Osteoblast (primary cell): Measurements from ENCODE around the gene CASQ2. TPM values are rescaled to one million over a fixed set of nuclear protein-coding genes. Genes with fewer than 3 reads are reported as not detected.

Source experiments
- DNase-seq: peaks from one replicate; pipeline ENCODE4 v3.0.0; 2011; ENCODE audit warnings: low spot score, mixed read lengths; ENCODE audit not compliant: insufficient read length; ENCODE audit errors: missing footprints
- H2AFZ ChIP-seq: 2 replicates; pipeline ENCODE4 v1.6.0; 2011; ENCODE audit warnings: mild to moderate bottlenecking, low read length
- H3K27ac ChIP-seq: 2 replicates; pipeline ENCODE4 v1.5.1; 2011; ENCODE audit warnings: mild to moderate bottlenecking, low read depth, low read length, moderate library complexity
- H3K27me3 ChIP-seq: 2 replicates; pipeline ENCODE4 v1.6.0; 2012; ENCODE audit warnings: mild to moderate bottlenecking, control low read depth, inconsistent platforms, low read length, moderate library complexity; ENCODE audit not compliant: insufficient read depth
- H3K36me3 ChIP-seq: 2 replicates; pipeline ENCODE4 v1.5.1; 2011; ENCODE audit warnings: mild to moderate bottlenecking, low read length, control low read depth, moderate library complexity; ENCODE audit not compliant: insufficient read depth
- H3K4me1 ChIP-seq: 2 replicates; pipeline ENCODE4 v1.5.1; 2011; ENCODE audit warnings: mild to moderate bottlenecking, low read length, control low read depth, moderate library complexity; ENCODE audit not compliant: insufficient read depth
- H3K4me2 ChIP-seq: 2 replicates; pipeline ENCODE4 v1.6.0; 2011; ENCODE audit warnings: mild to moderate bottlenecking, low read length; ENCODE audit not compliant: insufficient read depth
- H3K4me3 ChIP-seq: fragments of 200-600 bp; sonication (generic); 3 replicates; pipeline ENCODE4 v1.5.1; 2012; ENCODE audit warnings: mild to moderate bottlenecking, low read length, inconsistent platforms; ENCODE audit not compliant: insufficient read depth
- H3K79me2 ChIP-seq: 2 replicates; pipeline ENCODE4 v1.6.0; 2012; ENCODE audit warnings: mild to moderate bottlenecking, low read length, control low read depth, inconsistent platforms; ENCODE audit not compliant: insufficient read depth
- H3K9me3 ChIP-seq: 2 replicates; pipeline ENCODE4 v1.5.1; 2011; ENCODE audit warnings: low read depth, low read length, control low read depth
- H4K20me1 ChIP-seq: 2 replicates; pipeline ENCODE4 v1.6.0; 2012; ENCODE audit warnings: mild to moderate bottlenecking, low read length, control low read depth; ENCODE audit not compliant: insufficient read depth
- CTCF ChIP-seq: IDR thresholded peaks from 2 replicates; pipeline ENCODE4 v1.5.1; 2011; ENCODE audit warnings: mild to moderate bottlenecking, low read depth, low read length, moderate library complexity; ENCODE audit errors: extremely low read depth
- total RNA-seq: library from RNA; depleted of rRNA; stranded (reverse); fragments of >200 nt; gene quantifications from 2 replicates; pipeline ENCODE4 v1.2.3, GENCODE V29; 2012

CASQ2 gene
- total RNA-seq, 1 donor, result not detected

- peaks cover 20% of the 10 kb centered on the region for H3K4me1 ChIP-seq
- no peak for DNase-seq
- no peak overlapping the region for H2AFZ ChIP-seq
- H3K4me3 ChIP-seq, result no peak overlapping the region
- peaks cover 54% of the 10 kb centered on the region for H3K36me3 ChIP-seq
- TF ChIP-seq CTCF, result no peak
- H3K27ac ChIP-seq, result no peak overlapping the region
- H4K20me1 ChIP-seq, result peaks cover 3% of the 10 kb centered on the region
- H3K79me2 ChIP-seq, result peaks cover 11% of the 10 kb centered on the region
- H3K4me2 ChIP-seq, result no peak overlapping the region
- H3K27me3 ChIP-seq, result no peaks in the 10 kb centered on the region
- peaks cover 8% of the 10 kb centered on the region for H3K9me3 ChIP-seq
These were observed 103.0 kb downstream of the CASQ2 start for GRCh38 chr1:115665319-115666096.

GRCh38 chr1:115661157-115661556 is 107.4 kb downstream of the CASQ2 start:
- no peak overlapping the region for H3K4me2 ChIP-seq

GRCh38 chr1:115660151-115660550 is 108.4 kb downstream of the CASQ2 start:
- Histone ChIP-seq H3K27me3 (no peaks in the 10 kb centered on the region), H3K36me3 (peaks cover 38% of the 10 kb centered on the region), H3K9me3 (no peaks in the 10 kb centered on the region), H3K4me1 (no peaks in the 10 kb centered on the region), H3K27ac (no peak overlapping the region), H3K4me3 (no peak overlapping the region), H4K20me1 (peaks cover 10% of the 10 kb centered on the region), H3K4me2 (no peak overlapping the region), H2AFZ (no peak overlapping the region), H3K79me2 (peaks cover 41% of the 10 kb centered on the region)
- TF ChIP-seq CTCF, result no peak
- DNase-seq, result no peak

More at GRCh38 chr1:115661157-115661556, 107.4 kb downstream of the CASQ2 start:
- Histone ChIP-seq H3K36me3 (peaks cover 48% of the 10 kb centered on the region), H3K9me3 (no peaks in the 10 kb centered on the region), H3K4me1 (no peaks in the 10 kb centered on the region), H3K4me3 (no peak overlapping the region), H3K27me3 (no peaks in the 10 kb centered on the region), H3K27ac (no peak overlapping the region), H4K20me1 (peaks cover 7% of the 10 kb centered on the region), H2AFZ (no peak overlapping the region), H3K79me2 (peaks cover 38% of the 10 kb centered on the region)
- no peak for TF ChIP-seq CTCF
- peak; percentile 60 for DNase-seq

- no peak overlapping the region for H3K4me2 ChIP-seq
- TF ChIP-seq CTCF, result no peak
- H4K20me1 ChIP-seq, result peaks cover 10% of the 10 kb centered on the region
- peaks cover 25% of the 10 kb centered on the region for H3K36me3 ChIP-seq
- H3K27ac ChIP-seq, result no peak overlapping the region
- peaks cover 41% of the 10 kb centered on the region for H3K79me2 ChIP-seq
- no peak overlapping the region for H3K4me3 ChIP-seq
- no peaks in the 10 kb centered on the region for H3K27me3 ChIP-seq
- no peaks in the 10 kb centered on the region for H3K9me3 ChIP-seq
- no peak for DNase-seq
- H3K4me1 ChIP-seq, result no peaks in the 10 kb centered on the region
- H2AFZ ChIP-seq, result no peak overlapping the region
These were observed 109.9 kb downstream of the CASQ2 start for GRCh38 chr1:115658646-115659045.
